Brain pericyte (primary cell): ENCODE results near the gene C10orf120.

Experiments
- DNase-seq: peaks from one replicate; pipeline ENCODE4 v3.0.0-alpha.2; 2012; ENCODE audit warnings: low read depth, low spot score

Gene C10orf120

GRCh38 chr10:122660696-122661095 is 39.0 kb downstream of the C10orf120 start:
- DNase-seq, result no peak

- DNase-seq, result no peak
Observed at GRCh38 chr10:122659651-122660050, 40.0 kb downstream of the C10orf120 start.

- DNase-seq, result no peak
Observed at GRCh38 chr10:122659126-122659525, 40.5 kb downstream of the C10orf120 start.

- DNase-seq, result no peak
Observed at GRCh38 chr10:122658356-122659049, 41.1 kb downstream of the C10orf120 start.

GRCh38 chr10:122657729-122658128 is 41.9 kb downstream of the C10orf120 start:
- DNase-seq, result no peak

GRCh38 chr10:122657255-122657654 is 42.4 kb downstream of the C10orf120 start:
- no peak for DNase-seq

GRCh38 chr10:122656741-122657140 is 42.9 kb downstream of the C10orf120 start:
- DNase-seq, result no peak

GRCh38 chr10:122656308-122656705 is 43.3 kb downstream of the C10orf120 start:
- DNase-seq, result no peak

- no peak for DNase-seq
Observed at GRCh38 chr10:122655524-122656307, 43.9 kb downstream of the C10orf120 start.

GRCh38 chr10:122650331-122650730 is 49.3 kb downstream of the C10orf120 start:
- DNase-seq, result no peak

GRCh38 chr10:122649903-122650302 is 49.7 kb downstream of the C10orf120 start:
- no peak for DNase-seq

GRCh38 chr10:122648599-122649428 is 50.8 kb downstream of the C10orf120 start:
- no peak for DNase-seq
